Hippocampal formation (tissue), 2 donors: Measurements from ENCODE around the gene MRTFA.
"Not testable (repeated sequence)": the region's sequence is repeated elsewhere in the genome, so short reads cannot be mapped to it uniquely, and the experiment has no call there.

Experiments
- DNase-seq, 2 donors: peaks; one replicate each; lab custom pipeline; 2025; lab: John Stamatoyannopoulos, UW

The MRTFA gene

DNA sequence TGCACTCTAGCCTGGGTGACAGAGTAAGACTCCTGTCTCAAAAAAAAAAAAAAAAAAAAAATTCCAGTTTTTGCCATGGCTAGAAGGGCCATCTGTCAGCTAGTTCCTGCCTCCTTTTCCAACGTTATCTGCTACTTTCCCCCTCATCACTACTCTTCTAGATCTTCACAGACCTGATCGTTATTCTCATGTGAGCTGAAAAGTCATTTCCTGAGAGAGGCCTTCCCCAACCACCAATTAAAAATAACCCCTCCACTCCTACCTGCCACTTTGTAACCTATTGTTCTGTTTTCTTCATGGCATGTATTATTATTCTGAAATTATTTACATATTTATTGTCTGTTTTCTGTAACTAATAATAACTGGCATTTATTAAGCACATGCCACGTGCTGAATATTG, 241.9 kb downstream of the MRTFA start:
- DNase-seq: no peak

DNA sequence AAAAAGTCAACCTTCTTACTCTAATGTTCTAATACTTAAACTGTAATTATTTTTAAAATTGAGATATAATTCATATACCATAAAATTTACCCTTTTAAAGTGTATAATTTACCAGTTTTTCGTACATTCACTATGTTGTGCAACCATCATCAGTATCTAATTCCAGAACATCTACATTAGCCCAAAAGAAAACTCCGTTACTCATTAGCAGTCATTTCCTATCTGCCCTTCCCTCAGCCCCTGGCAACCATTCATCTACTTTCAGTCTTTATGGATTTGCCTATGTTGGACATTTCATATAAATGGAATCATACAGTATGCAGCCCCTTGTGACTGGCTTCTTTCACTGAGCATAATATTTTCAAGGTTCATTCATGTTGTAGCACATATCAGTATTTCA, 243.9 kb downstream of the MRTFA start:
- DNase-seq: no peak

DNA sequence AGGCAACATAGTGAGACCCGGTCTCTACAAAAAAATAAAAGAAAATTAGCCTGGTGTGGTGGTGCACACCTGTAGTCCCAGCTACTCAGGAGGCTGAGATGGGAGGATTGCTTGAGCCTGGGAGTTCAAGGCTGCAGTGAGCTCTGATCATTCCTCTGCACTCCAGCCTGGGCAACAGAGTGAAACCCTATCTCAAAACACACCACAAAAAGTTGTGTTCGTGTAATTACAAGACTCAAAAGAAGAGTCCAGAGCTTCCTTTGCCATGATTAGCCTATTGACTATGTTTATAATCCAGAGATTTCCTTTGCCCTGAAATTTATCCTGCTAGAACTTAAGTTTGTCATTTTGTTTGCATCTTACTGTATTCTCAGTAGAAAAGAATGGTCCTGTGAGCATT, 245.1 kb downstream of the MRTFA start:
- DNase-seq: no peak

DNA sequence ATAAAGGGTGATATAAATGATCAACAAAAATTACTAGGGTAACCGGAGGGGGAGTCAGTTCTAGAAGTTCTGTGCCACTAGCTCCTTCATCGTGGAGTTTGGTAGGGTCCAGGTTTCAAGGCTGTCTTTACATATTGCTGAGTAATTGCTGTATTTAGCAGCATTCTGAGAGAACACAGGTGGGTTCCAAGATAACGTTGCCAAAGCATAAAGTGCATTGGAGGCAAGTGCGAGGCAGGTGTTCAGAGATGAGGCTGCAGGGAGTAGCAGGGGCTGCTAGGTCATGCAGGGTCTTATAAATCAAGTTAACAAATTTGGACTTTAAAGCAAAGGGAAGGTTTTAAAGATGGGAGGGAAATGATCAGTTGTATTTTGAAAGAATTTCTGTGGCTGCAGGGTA, 248.3 kb downstream of the MRTFA start:
- no peak for DNase-seq

DNA sequence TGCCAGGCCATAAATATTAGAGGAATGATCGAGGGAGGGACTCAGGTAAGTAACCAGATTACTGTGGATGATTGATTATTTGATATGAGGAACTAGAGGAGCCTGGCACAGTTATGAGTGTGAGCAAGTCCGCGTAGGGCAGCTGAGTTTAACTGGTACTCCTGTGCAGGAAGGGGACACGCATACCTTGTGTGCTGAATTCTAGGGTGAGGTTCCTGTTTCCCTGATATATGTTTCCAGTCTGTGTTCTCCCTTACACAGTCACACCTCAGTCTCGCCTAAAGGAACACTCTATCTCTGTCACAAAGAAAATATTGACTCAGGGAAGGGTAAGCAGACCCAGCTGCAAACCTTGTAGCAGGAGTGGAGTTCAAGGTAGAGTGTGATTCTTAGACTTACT, 248.8 kb downstream of the MRTFA start:
- no peak for DNase-seq

DNA sequence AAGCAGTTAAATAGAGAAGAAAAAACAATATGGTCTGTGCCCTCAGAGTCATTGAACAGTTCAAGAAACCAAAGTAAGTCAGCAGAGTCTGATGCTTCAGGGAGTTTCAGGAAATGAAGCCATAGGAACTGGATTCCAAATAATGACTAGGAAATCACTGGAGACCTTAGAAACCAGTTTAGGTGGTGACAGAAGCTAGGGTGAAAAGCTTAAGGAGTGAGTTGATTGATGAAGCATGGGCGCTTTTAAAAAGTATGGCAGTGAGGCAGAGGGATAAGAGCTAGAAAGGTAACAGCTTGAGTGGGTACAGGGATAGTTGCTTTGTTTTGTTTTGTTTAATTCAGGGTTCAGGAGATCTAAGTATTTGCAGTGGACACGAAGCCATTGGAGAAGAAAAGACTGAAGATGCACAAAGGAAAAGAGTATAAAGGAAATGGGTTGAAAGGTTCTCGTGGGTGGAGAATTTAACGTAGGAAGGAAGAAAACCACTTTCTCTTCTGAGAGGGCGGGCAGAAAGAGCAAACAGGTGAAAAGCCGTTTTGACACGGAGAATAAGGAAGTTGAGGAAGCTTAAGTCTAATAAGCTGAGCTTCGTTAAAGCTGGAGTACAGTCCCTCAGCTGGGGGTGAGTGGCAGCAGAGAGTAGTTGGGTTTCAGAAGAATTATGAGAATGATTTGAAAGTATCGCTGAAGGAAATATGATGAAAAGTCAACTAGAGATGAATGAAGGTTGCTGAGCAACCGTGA, 251.3 kb downstream of the MRTFA start:
- no peak for DNase-seq

DNA sequence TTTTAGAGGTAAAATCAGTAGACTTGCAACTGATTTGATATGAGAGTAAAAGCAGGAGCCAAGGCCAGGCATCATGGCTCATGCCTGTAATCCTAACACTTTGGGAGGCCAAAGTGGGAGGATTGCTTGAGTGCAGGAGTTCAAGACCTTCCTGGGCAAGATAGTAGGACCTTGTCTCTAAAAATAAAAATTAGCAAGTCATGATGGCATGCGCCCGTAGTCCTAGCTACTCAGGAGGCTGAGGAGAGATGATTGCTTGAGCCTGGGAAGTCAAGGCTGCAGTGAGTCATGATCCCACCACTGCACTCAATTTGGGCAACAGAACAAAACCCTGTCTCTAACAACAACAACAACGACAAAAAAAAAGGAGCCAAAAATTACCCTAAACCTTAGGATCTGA, 252.6 kb downstream of the MRTFA start:
- DNase-seq: no peak

DNA sequence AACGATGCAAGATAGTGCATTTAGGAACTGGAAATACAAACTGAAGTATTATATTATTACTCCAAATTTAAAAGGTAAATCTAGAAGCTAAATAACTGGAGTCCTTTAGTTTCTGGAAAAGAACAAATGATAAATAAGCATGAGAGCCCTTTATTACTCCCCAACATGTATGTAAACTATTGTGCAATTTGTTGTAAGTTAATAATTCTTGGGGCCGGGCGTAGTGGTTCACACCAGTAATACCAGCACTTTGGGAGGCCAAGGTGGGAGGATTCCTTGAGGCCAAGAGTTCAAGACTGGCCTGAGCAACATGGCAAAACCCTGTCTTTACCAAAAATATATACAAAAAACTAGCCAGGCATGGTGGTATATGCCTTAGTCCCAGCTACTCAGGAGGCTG, 255.1 kb downstream of the MRTFA start:
- DNase-seq: no peak

DNA sequence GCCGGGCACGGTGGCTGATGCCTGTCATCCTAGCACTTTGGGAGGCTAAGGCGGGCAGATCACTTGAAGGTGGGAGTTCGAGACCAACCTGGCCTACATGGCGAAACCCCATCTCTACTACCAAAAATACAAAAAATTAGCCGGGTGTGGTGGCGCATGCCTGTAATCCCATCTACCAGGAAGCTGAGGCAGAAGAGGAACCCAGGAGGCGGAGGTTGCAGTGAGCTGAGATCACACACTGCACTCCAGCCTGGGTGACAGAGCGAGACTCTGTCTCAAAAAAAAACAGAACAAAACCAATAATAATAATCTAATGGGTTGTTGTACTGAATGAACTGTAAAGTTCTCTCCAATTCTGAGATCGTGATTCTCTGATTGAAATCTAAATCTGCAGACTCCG, 258.1 kb downstream of the MRTFA start:
- DNase-seq: not testable (repeated sequence)

DNA sequence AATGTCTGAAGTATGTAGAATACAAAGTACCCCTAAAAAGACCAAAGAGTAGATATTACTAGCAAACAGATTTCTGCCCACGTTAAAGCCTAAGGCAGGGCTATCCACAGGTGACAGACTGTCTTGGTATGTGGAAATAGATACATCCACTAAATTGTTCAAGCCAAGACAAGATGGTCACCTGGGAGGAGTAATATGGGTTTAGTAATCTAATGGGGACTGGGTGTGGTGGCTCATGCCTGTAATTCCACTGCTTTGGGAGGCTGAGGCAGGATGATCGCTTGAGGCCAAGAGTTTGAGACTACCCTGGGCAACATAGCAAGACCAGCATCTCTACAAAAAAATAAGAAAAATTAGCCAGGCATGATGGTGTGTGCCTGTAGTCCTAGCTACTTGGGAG, 258.6 kb downstream of the MRTFA start:
- DNase-seq: no peak

DNA sequence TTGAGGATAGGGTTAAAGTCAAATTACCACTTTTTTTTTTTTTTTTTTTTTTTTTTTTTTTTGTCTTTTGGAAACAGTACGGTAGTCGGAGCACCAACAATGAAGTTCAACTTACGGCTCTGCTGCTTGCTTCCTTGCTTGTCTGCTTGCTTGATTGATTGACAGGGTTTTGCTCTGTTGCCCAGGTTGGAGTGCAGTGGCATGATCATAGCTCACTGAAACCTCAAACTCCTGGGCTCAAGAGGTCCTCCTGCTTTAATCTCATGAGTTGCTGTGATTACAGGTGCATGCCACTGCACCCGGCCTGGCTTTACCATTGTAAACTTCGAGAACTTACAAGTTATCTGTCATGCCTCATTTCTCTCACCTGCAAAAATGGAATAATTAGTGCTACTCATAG, 260.4 kb downstream of the MRTFA start:
- DNase-seq: no peak

DNA sequence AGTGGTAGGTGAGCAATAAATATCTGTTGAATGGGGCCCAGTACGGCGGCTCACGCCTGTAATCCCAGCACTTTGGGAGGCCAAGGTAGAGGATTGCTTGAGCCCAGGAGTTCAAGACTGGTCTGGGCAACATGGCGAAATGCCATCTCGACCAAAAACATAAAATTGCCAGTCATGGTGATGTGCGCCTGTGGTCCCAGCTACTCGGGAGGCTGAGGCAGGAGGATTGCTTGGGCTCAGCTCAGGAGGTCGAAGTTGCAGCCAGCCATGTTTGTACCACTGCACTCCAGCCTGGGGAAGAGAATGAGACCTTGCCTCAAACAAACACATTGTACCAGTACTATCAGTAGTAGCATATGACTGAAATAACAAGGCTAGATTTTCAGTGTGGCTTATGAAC, 262.0 kb downstream of the MRTFA start:
- no peak for DNase-seq

DNA sequence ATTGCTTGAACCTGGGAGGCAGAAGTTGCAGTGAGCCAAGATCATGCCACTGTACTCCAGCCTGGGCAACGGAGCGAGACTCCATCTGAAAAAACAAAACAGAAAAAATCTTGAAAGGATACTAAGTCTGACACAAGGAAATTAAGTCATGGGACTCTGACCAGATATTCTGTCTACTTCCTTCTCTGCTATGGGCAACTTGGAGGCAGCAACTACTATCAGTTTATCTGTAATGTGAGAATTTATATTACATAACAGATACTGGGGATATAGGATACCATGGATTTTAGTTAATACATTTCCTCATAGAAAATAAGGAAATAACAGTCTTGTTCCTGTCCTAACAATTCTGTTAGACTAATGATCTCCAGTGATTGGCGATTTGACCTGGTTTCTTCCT, 267.7 kb downstream of the MRTFA start:
- no peak for DNase-seq

DNA sequence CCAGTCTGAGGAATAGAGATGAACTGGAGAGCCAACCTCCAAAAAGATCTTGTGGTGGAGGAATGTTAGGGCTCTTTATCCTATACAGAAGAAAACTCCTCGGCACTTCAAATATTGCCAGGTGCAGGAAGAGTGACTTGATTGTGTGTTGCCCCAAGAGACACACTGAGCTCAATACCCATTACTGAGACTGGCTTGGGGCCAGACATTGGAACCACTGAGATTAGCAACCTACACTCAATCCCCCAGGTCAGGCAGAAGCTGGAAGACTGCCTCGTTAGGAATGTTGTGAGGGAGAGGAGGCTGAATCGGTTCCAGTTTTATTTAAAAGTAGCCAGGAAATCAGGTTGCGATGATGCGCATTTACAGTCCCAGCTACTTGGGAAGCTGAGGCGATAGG, 268.5 kb downstream of the MRTFA start:
- no peak for DNase-seq

DNA sequence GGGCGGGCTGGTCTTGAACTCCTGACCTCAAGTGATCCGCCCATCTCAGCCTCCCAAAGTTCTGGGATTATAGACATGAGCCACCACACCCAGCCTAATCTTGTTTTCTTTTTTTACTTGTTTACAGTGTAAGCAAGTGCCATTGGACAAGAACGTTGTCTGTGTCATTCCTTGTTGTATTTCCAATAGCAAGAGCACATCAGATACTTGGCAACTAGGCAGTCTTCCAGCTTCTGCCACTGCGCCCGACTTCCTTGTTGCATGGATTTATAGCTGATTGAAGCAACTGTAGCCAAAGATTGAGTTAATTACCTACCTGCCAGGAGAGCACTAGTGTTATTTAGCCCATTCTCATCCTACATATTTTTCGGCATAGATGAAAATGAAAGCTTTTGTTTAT, 269.2 kb downstream of the MRTFA start:
- DNase-seq: no peak

DNA sequence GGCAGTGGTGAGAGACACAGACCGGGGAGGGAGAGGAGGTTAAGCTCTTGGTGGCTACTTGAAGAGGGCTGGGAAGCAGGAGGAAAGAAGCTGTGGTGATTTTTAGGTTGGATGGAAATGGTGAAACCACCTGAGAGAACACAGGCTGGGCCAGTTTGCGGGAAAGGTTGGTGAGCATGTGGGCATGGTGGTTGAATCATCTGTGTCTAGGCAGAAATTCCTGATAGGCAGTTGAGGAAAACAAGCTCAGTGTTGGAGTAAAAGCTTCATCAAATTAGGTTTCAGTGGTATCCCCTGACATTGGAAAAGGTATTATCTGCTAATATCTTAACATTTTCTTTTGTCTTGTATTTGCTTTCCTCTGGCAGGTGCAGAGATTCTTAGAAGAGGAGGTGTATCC, 270.5 kb downstream of the MRTFA start:
- no peak for DNase-seq

DNA sequence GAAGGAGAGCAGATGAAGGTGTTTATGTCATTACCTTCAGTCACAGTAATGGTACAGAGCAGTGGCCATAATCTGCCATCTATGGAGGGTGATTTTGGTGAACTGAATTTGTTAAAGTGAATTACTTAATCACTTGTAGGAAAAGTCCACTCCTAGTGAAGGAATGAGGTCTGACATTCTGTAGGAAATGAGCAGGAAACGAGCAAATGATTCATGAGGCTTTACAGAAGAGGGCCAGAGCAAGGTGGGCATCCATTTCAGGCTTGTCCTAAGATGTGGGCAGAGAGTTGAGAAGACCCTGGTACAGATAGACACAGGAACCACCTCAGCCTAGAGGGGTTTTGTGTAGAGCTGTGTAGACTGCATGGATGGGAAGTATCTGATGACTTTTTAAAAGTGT, 272.1 kb downstream of the MRTFA start:
- no peak for DNase-seq

DNA sequence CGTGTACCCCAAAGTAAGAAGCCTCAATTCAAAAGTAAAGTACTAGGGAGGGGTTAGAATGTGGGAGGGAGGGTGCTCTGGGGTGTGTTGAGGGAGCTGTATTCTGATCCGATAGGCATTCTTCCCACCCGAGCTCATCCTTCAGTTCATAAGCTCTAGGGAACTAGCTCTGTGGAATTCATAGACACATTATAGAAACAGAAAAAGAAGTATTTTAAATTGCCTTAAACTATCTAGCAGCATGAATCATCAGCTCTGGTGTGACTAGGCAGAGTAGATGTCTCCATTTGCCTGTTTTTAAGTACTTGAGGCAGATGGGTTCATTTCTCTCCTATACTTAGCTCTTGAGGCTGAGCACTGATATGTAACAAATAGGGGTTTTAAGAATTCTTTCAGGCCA, 273.5 kb downstream of the MRTFA start:
- peak in 1 of 2 donors; percentile 16 for DNase-seq

DNA sequence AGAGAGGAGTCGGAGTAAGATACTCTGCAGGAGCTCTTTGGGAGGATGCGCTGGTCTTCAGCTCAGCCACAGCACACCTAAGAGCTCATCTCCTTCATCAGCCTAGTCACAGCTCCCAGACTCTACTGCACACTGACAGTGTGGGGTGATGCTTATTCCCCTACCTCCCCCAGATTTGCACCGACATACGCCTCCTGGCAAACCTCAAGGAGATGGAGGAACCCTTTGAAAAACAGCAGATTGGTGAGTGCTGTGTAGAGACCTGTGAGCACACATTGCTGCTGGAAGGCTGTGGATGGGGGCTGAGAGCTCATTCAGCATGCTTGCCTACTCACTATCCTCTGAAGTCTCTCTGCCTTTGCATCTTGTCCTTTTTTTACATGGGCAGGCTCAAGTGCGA, 275.4 kb downstream of the MRTFA start:
- DNase-seq: no peak
